GM12873 (cell line): ENCODE measurements around the gene EARS2.

Experiments
- CTCF ChIP-seq: IDR thresholded peaks from 2 replicates; pipeline ENCODE4 v1.5.1; 2012; ENCODE audit warnings: low read depth, mild to moderate bottlenecking, moderate library complexity, low read length, control low read depth; ENCODE audit not compliant: insufficient read depth; ENCODE audit errors: missing control alignments

The EARS2 gene

GRCh38 chr16:23521965-23522364 is 35.2 kb downstream of the EARS2 start:
- TF ChIP-seq CTCF, result no peak

GRCh38 chr16:23521037-23521743 is 36.0 kb downstream of the EARS2 start:
- TF ChIP-seq CTCF, result no peak

GRCh38 chr16:23520500-23520899 is 36.6 kb downstream of the EARS2 start:
- no peak for TF ChIP-seq CTCF

GRCh38 chr16:23519282-23519681 is 37.9 kb downstream of the EARS2 start:
- no peak for TF ChIP-seq CTCF

- no peak for TF ChIP-seq CTCF
Measured at GRCh38 chr16:23518435-23518891, 38.7 kb downstream of the EARS2 start.

GRCh38 chr16:23516366-23517137 is 40.6 kb downstream of the EARS2 start:
- TF ChIP-seq CTCF, result no peak

- no peak for TF ChIP-seq CTCF
Measured at GRCh38 chr16:23515881-23516280, 41.3 kb downstream of the EARS2 start.
